H9 (cell line): ENCODE results near the gene RPL19. TPM values are rescaled to one million over a fixed set of nuclear protein-coding genes. Genes with fewer than 3 reads are reported as not detected.
A peak's percentile ranks its signal among the peaks of the same experiment; 100 is the strongest.

Experiments used
- DNase-seq: peaks from one replicate; pipeline ENCODE4 v3.0.0-alpha.2; 2017
- H2AFZ ChIP-seq: one replicate; pipeline ENCODE4 v1.6.1; 2013; ENCODE audit warnings: mild to moderate bottlenecking, low read length, control low read depth, moderate library complexity
- H2AK5ac ChIP-seq: 2 replicates; pipeline ENCODE4 v1.6.1; 2013; ENCODE audit warnings: low read length, control low read depth, mixed read lengths; ENCODE audit not compliant: insufficient read length
- H2BK120ac ChIP-seq: one replicate; pipeline ENCODE4 v1.6.1; 2013; ENCODE audit warnings: low read depth, mild to moderate bottlenecking, low read length, control low read depth, inconsistent platforms; ENCODE audit not compliant: poor library complexity, severe bottlenecking
- H2BK12ac ChIP-seq: 2 replicates; pipeline ENCODE4 v1.6.1; 2013; ENCODE audit warnings: low read length, control low read depth, mixed read lengths, low read depth; ENCODE audit not compliant: insufficient read length
- H2BK15ac ChIP-seq: 2 replicates; pipeline ENCODE4 v1.6.1; 2013; ENCODE audit warnings: low read depth, low read length, control low read depth
- H2BK20ac ChIP-seq: one replicate; pipeline ENCODE4 v1.6.1; 2013; ENCODE audit warnings: low read depth, mild to moderate bottlenecking, low read length, control low read depth, inconsistent platforms; ENCODE audit not compliant: poor library complexity, severe bottlenecking
- H2BK5ac ChIP-seq: 2 replicates; pipeline ENCODE4 v1.6.1; 2013; ENCODE audit warnings: low read length, control low read depth, mixed read lengths; ENCODE audit not compliant: insufficient read length
- H3K14ac ChIP-seq: 2 replicates; pipeline ENCODE4 v1.6.1; 2013; ENCODE audit warnings: low read length, control low read depth; ENCODE audit not compliant: insufficient read depth
- H3K18ac ChIP-seq: 2 replicates; pipeline ENCODE4 v1.6.1; 2013; ENCODE audit warnings: low read depth, mild to moderate bottlenecking, mixed read lengths, low read length, control low read depth; ENCODE audit not compliant: insufficient read length
- H3K23ac ChIP-seq: 2 replicates; pipeline ENCODE4 v1.6.1; 2013; ENCODE audit warnings: low read length, control low read depth, mixed read lengths, low read depth; ENCODE audit not compliant: insufficient read length
- H3K23me2 ChIP-seq: 2 replicates; pipeline ENCODE4 v1.6.1; 2013; ENCODE audit warnings: low read depth, mild to moderate bottlenecking, mixed read lengths, low read length, control low read depth; ENCODE audit not compliant: insufficient read length, poor library complexity, severe bottlenecking
- H3K27ac ChIP-seq: 2 replicates; pipeline ENCODE4 v1.5.1; 2013; ENCODE audit warnings: low read length, control low read depth, mixed read lengths, low read depth; ENCODE audit not compliant: insufficient read length
- H3K27me3 ChIP-seq: 2 replicates; pipeline ENCODE4 v1.6.1; 2013; ENCODE audit warnings: low read length, control low read depth, inconsistent platforms; ENCODE audit not compliant: insufficient read depth
- H3K4ac ChIP-seq: 2 replicates; pipeline ENCODE4 v1.6.1; 2013; ENCODE audit warnings: low read depth, mild to moderate bottlenecking, control low read depth, inconsistent platforms, low read length, moderate library complexity
- H3K4me1 ChIP-seq: 2 replicates; pipeline ENCODE4 v1.6.1; 2013; ENCODE audit warnings: low read length, control low read depth, inconsistent platforms; ENCODE audit not compliant: insufficient read depth
- H3K4me2 ChIP-seq: 2 replicates; pipeline ENCODE4 v1.6.1; 2013; ENCODE audit warnings: low read length, control low read depth, mixed read lengths; ENCODE audit not compliant: insufficient read length, insufficient read depth
- H3K56ac ChIP-seq: 2 replicates; pipeline ENCODE4 v1.6.1; 2013; ENCODE audit warnings: low read depth, mild to moderate bottlenecking, mixed read lengths, low read length, control low read depth; ENCODE audit not compliant: insufficient read length
- H3K79me1 ChIP-seq: 2 replicates; pipeline ENCODE4 v1.6.1; 2013; ENCODE audit warnings: low read depth, mild to moderate bottlenecking, moderate library complexity, low read length, control low read depth, inconsistent platforms; ENCODE audit not compliant: insufficient read depth, poor library complexity, severe bottlenecking
- H3K79me2 ChIP-seq: 2 replicates; pipeline ENCODE4 v1.6.1; 2013; ENCODE audit warnings: low read length, control low read depth, inconsistent platforms; ENCODE audit not compliant: insufficient read depth
- H3K9ac ChIP-seq: 2 replicates; pipeline ENCODE4 v1.6.1; 2013; ENCODE audit warnings: low read length, control low read depth, mixed read lengths; ENCODE audit not compliant: insufficient read length; ENCODE audit errors: extremely low read depth
- H3K9me3 ChIP-seq: one replicate; pipeline ENCODE4 v1.6.1; 2013; ENCODE audit warnings: low read depth, low read length, inconsistent platforms; ENCODE audit not compliant: control insufficient read depth
- H3T11ph ChIP-seq: one replicate; pipeline ENCODE4 v1.6.1; 2013; ENCODE audit warnings: mild to moderate bottlenecking, low read length, control low read depth, inconsistent platforms
- H4K20me1 ChIP-seq: one replicate; pipeline ENCODE4 v1.6.1; 2013; ENCODE audit not compliant: control insufficient read depth, insufficient read length, insufficient read depth
- H4K5ac ChIP-seq: 2 replicates; pipeline ENCODE4 v1.6.1; 2013; ENCODE audit warnings: low read depth, mild to moderate bottlenecking, mixed read lengths, low read length, control low read depth; ENCODE audit not compliant: insufficient read length
- H4K8ac ChIP-seq: replicated peaks from 2 replicates; pipeline ENCODE4 v1.6.1; 2013; ENCODE audit warnings: low read length, control low read depth, mixed read lengths, low read depth; ENCODE audit not compliant: insufficient read length
- H4K91ac ChIP-seq: 2 replicates; pipeline ENCODE4 v1.6.1; 2013; ENCODE audit warnings: low read depth, mild to moderate bottlenecking, moderate library complexity, mixed read lengths, low read length, control low read depth; ENCODE audit not compliant: insufficient read length
- H3K27ac Mint-ChIP-seq, 3 experiments: 2 replicates in 2 of 3; 3 replicates in 1 of 3; pipeline ENCODE4 v1.8.0; 2020 to 2021; ENCODE audit warnings: mixed read lengths in 3 of 3, mild to moderate bottlenecking in 1 of 3, moderate library complexity in 1 of 3
- H3K27me3 Mint-ChIP-seq: 2 replicates; pipeline ENCODE4 v1.8.0; 2021; ENCODE audit warnings: low read depth, mild to moderate bottlenecking, moderate library complexity, mixed read lengths
- H3K36me3 Mint-ChIP-seq, 3 experiments: 2 replicates in 2 of 3; 3 replicates in 1 of 3; pipeline ENCODE4 v1.8.0; 2020 to 2021; ENCODE audit warnings: low read depth in 3 of 3, mixed read lengths in 3 of 3; ENCODE audit not compliant: insufficient read depth in 1 of 3
- H3K4me1 Mint-ChIP-seq, 2 experiments: 2 replicates each; pipeline ENCODE4 v1.8.0; 2020; ENCODE audit warnings: mixed read lengths in 2 of 2
- H3K4me3 Mint-ChIP-seq, 2 experiments: 2 replicates in 1 of 2; 3 replicates in 1 of 2; pipeline ENCODE4 v1.8.0; 2020 to 2021; ENCODE audit warnings: mild to moderate bottlenecking in 2 of 2, mixed read lengths in 2 of 2, moderate library complexity in 1 of 2
- H3K9me3 Mint-ChIP-seq, 2 experiments: 2 replicates in 1 of 2; 3 replicates in 1 of 2; pipeline ENCODE4 v1.8.0; 2020; ENCODE audit warnings: mild to moderate bottlenecking in 2 of 2, mixed read lengths in 2 of 2, moderate library complexity in 1 of 2
- CTCF ChIP-seq: fragments of 200-600 bp; sonication (generic); conservative IDR thresholded peaks from 3 replicates; pipeline ENCODE4 v1.8.0; 2021; ENCODE audit warnings: antibody characterized with exemption, mild to moderate bottlenecking
- WGBS: extraction: QIAGEN DNeasy Blood & Tissue Kit; methylation state at CpG from one replicate; pipeline ENCODE4 v1.1.7; 2013; ENCODE audit warnings: missing lambda C conversion rate, low lambda C conversion rate, mixed read lengths; ENCODE audit not compliant: insufficient read length; ENCODE audit errors: extremely low coverage; 5-methylcytosine and 5-hydroxymethylcytosine counted together
- total RNA-seq: library from RNA; stranded (reverse); gene quantifications from 2 replicates; pipeline ENCODE4 v1.2.1, GENCODE V29; 2021

RPL19 gene
- total RNA-seq, 1 experiment from 2014 or later, result 2,038 TPM

GRCh38 chr17:39225959-39226683, 26.0 kb downstream of the RPL19 start:
- Mint-ChIP-seq H3K27ac (peak overlapping the region in 1 of 3 experiments; percentile 27; a peak in 1 of 7 replicates), H3K36me3 (no peaks in the 10 kb centered on the region), H3K27me3 (peaks cover 63% of the 10 kb centered on the region), H3K4me1 (peaks cover 17 to 22% of the 10 kb centered on the region in 2 experiments), H3K4me3 (peak overlapping the region; percentile 44 to 76), H3K9me3 (no peaks in the 10 kb centered on the region)
- Histone ChIP-seq H4K91ac (no peak overlapping the region), H4K5ac (no peak overlapping the region), H3K9me3 (no peaks in the 10 kb centered on the region), H3K18ac (no peak overlapping the region), H3T11ph (no peak overlapping the region), H3K23me2 (peaks cover 13% of the 10 kb centered on the region), H3K4me1 (no peaks in the 10 kb centered on the region), H2BK15ac (no peak overlapping the region), H3K79me1 (no peaks in the 10 kb centered on the region), H3K23ac (no peak overlapping the region), H2AK5ac (no peak overlapping the region), H4K20me1 (no peaks in the 10 kb centered on the region), H3K79me2 (no peaks in the 10 kb centered on the region), H2BK5ac (no peak overlapping the region), H2AFZ (no peak overlapping the region), H3K4me2 (peak overlapping the region; percentile 44), H2BK120ac (no peak overlapping the region), H2BK12ac (no peak overlapping the region), H3K27ac (no peak overlapping the region), H2BK20ac (no peak overlapping the region), H4K8ac (no peak overlapping the region), H3K14ac (no peak overlapping the region), H3K4ac (no peak overlapping the region), H3K9ac (no peak overlapping the region), H3K56ac (no peak overlapping the region), H3K27me3 (peaks cover 17% of the 10 kb centered on the region; the same call in 1 of the 2 replicates)
- no CpG with 5 or more reads among the region's 24 CpGs for WGBS
- no peak for TF ChIP-seq CTCF
- peak; percentile 100 for DNase-seq
